ENCODE data around the gene UBE3C.

UBE3C gene

DNA sequence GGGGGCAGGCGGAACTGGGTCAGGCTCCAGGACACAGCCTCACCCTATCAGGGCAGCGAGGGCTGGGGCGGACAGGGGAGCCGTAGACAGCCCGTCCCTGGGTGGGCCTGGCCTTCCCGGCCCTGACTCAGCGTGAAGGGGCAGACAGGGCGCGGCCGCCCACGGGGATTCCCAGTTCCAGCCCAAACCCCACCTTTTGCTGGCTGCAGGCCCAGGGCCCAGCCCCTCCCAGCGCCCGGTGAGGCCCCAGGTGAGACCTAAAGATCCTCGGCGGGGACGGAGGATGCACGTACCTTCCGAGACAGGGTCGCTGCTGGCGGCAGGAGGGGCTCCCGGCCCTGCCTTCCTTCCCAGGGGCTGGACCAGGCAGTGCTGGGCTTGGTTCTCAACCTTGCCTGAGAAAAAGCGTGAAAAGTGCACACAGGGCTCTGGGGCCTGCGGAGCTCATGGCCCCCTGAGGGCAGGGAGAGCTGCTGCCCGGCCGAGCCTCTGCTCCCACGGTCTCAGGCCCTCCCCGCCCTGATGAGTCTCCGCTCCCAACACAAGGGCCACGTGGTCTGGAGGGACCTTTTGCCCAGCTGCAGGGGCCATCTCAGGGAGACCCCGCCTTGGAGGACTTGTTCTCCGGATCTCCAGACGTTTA is 154.2 kb downstream of the UBE3C start:
- no peak for DNase-seq (ENCODE audit: low read depth)
- H3K4me3 ChIP-seq (ENCODE audit: low read depth, low read length), result no peak overlapping the region
- TF ChIP-seq, protein P1, sequence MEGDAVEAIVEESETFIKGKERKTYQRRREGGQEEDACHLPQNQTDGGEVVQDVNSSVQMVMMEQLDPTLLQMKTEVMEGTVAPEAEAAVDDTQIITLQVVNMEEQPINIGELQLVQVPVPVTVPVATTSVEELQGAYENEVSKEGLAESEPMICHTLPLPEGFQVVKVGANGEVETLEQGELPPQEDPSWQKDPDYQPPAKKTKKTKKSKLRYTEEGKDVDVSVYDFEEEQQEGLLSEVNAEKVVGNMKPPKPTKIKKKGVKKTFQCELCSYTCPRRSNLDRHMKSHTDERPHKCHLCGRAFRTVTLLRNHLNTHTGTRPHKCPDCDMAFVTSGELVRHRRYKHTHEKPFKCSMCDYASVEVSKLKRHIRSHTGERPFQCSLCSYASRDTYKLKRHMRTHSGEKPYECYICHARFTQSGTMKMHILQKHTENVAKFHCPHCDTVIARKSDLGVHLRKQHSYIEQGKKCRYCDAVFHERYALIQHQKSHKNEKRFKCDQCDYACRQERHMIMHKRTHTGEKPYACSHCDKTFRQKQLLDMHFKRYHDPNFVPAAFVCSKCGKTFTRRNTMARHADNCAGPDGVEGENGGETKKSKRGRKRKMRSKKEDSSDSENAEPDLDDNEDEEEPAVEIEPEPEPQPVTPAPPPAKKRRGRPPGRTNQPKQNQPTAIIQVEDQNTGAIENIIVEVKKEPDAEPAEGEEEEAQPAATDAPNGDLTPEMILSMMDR (IDR thresholded peaks at IDR 0.05; ENCODE audit: low read depth, low read length, missing control alignments), result no peak

DNA sequence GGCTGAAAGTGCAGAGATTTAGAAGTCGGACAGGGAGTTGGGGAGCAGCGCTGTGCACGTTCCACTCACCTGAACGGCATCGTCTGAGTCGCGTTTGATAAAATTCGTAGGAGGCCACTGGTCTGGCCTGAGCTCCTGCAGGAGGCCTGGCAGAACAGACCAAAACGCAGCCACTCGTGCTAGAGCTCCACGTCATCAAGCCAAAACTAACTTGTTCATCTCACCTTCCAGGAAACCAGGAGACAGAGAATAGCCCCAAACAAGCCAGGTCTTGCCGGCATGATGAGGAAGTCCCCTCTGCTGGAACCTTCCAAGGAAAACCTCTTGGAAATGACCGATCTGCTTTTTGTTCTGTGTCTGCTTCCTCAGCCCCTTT is 154.7 kb downstream of the UBE3C start:
- DNase-seq (ENCODE audit: low read depth), result no peak
- TF ChIP-seq, protein P1 (IDR thresholded peaks at IDR 0.05; ENCODE audit: low read depth, low read length, missing control alignments), result no peak
- H3K4me3 ChIP-seq (ENCODE audit: low read depth, low read length), result no peak overlapping the region

GRCh38 chr7:157294773-157295172 is 156.0 kb downstream of the UBE3C start:
- TF ChIP-seq, protein P1 (IDR thresholded peaks at IDR 0.05; ENCODE audit: low read depth, low read length, missing control alignments), result no peak
- DNase-seq (ENCODE audit: low read depth), result no peak
- H3K4me3 ChIP-seq (ENCODE audit: low read depth, low read length), result no peak overlapping the region

GRCh38 chr7:157295338-157295737 is 156.6 kb downstream of the UBE3C start:
- no peak overlapping the region for H3K4me3 ChIP-seq (ENCODE audit: low read depth, low read length)
- TF ChIP-seq, protein P1 (IDR thresholded peaks at IDR 0.05; ENCODE audit: low read depth, low read length, missing control alignments), result no peak
- DNase-seq (ENCODE audit: low read depth), result no peak

GRCh38 chr7:157297185-157297584 is 158.5 kb downstream of the UBE3C start:
- TF ChIP-seq, protein P1 (IDR thresholded peaks at IDR 0.05; ENCODE audit: low read depth, low read length, missing control alignments), result no peak
- no peak overlapping the region for H3K4me3 ChIP-seq (ENCODE audit: low read depth, low read length)
- no peak for DNase-seq (ENCODE audit: low read depth)

GRCh38 chr7:157299317-157299612 is 160.5 kb downstream of the UBE3C start:
- no peak overlapping the region for H3K4me3 ChIP-seq (ENCODE audit: low read depth, low read length)
- TF ChIP-seq, protein P1 (IDR thresholded peaks at IDR 0.05; ENCODE audit: low read depth, low read length, missing control alignments), result no peak
- no peak for DNase-seq (ENCODE audit: low read depth)

GRCh38 chr7:157299613-157300368 is 161.1 kb downstream of the UBE3C start:
- H3K4me3 ChIP-seq (ENCODE audit: low read depth, low read length), result no peak overlapping the region
- no peak for DNase-seq (ENCODE audit: low read depth)
- TF ChIP-seq, protein P1 (IDR thresholded peaks at IDR 0.05; ENCODE audit: low read depth, low read length, missing control alignments), result peak; percentile 52
